Hematopoietic multipotent progenitor cell treated with erythropoietin and hydrocortisone succinate and interleukin-3 and kit ligand, for 15 days (in vitro differentiated cells): ENCODE measurements around the gene RND3.
A peak's percentile ranks its signal among the peaks of the same experiment; 100 is the strongest.

ENCODE experiments used
- DNase-seq: peaks from one replicate; pipeline ENCODE4 v3.0.0-alpha.2; 2015; ENCODE audit warnings: low spot score

Gene RND3

DNA sequence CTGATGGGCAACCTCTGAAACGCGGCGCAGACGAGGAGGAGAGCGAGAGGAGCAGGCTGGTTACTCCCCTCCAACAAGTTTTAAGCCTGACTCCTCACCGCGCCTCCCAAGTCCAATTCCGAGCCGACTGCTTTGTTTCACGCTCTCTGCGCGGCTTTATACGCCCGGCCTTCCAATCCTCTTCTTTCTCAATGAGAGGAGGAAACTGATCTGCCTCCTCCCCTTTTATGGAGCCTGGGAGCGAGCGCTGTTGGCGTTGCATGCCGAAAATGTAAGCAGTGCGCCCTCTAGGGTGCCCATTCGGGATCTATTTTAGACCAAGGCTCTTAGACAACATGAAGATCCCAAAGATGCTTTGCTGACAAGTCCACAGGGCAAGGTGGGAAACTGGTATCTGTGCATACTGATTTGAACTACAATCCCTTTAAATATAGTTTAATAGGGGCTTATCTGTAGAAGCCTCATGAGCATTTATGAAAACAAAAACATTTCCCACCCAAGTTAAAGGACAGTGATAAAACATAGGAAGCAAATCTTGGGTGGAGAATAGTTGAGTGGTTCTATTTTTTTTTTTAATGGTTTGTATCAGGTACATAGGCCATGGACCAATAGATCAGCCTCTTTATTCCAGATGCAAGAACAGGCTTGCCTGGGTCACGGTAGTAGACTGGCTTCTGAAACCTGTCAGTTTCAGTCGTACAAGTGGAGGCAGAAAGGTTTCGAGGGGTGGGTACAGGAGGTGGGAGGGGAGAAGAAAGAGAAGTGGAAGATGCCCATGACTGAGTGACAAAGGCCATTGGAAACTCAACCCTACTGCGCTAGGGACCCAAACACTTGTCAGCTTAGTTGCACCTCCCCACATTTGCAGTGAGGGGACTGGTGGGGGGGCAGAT, at the start of gene RND3:
Gene RND3 (minus strand): TSS at position 131 of the 893 bp plus-strand sequence. CDS start 250 bp downstream, outside the sequence.
- peak; percentile 4 for DNase-seq

GRCh38 chr2:150535176-150535575, 47.7 kb upstream of the RND3 start:
- no peak for DNase-seq

- DNase-seq = no peak
These were observed 45.4 kb upstream of the RND3 start for GRCh38 chr2:150532879-150533278.

GRCh38 chr2:150532020-150532419, 44.6 kb upstream of the RND3 start:
- no peak for DNase-seq

GRCh38 chr2:150531591-150531990, 44.1 kb upstream of the RND3 start:
- DNase-seq = no peak

DNA sequence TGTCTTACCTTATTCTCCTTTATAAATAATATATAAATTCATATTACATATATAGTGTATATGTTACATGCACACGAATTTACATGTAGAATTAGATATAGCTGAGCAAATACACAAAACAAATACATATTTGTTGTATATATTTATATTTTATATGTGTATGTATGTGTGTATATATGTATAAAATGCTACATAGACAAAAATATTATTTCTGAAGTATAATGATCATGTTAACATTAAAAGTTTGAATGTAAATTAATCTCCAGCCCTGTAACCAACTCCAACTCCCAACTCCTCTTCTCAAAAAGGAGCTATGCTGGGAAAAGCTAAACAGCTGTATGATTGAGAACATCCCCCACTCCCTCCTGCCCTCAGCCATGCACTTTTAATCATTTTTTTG, 42.7 kb upstream of the RND3 start:
- DNase-seq = no peak

DNA sequence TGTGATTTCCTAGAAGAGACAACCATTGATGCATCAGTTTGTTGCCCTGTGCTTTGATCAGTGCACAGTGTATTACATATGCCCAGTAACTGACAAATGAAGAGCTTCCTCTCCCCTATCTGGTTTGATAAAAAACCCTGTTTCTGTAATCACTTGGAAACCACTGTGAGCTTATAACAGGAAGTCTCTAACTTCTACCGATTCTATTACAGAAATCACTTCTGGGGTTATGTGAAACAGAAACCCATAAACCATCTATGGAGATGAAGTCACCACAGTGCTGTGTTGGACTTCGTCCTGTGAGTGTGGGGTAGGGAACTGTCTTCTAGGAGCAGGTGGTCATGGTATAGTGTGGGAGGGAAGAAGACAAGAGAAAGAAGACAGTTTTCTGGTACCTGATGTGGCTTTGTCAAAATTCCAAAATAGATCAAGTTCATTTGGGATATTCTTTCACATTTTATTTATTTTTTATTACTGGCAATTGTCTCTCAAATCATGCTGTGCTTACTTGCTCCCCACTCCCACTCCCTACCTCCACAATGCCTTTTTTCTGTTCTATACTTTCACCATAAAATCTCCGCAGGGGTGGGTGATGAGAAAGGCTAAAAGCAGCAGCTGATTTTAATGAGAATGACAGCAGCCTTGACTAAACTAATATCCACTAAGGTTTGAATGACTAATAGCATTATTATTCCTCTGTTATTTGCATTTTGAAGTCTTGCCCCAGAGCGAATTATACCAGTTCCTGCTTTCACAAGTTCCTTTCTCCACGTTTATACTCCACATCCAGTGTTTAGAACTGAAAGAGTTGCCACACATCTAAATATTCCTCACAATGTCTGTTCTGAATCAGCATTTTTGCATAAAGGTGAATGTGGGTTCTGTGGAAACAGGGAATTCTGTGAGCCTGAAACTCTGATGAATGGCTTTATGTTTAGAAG, 41.7 kb upstream of the RND3 start:
- DNase-seq = no peak

GRCh38 chr2:150526827-150527226, 39.4 kb upstream of the RND3 start:
- no peak for DNase-seq

- DNase-seq = no peak
These were observed 38.5 kb upstream of the RND3 start for GRCh38 chr2:150526006-150526405.

DNA sequence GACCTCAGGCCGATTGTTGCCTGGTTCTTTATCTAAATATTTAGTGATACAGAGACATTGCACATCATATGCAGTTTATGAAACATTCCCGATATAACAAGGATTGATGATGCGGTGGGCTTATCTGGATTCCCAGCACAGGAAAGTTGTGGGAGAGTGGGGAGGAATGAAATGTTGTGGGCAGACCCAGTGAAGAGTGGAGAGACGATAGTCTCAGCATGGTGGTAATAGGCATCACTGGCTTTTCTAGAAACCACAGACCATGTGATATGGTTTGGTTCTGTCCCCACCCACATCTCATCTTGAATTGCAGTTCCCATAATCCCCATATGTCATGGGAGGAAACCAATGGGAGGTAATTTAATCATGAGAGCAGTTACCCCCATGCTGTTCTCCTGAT, 34.8 kb upstream of the RND3 start:
- no peak for DNase-seq

DNA sequence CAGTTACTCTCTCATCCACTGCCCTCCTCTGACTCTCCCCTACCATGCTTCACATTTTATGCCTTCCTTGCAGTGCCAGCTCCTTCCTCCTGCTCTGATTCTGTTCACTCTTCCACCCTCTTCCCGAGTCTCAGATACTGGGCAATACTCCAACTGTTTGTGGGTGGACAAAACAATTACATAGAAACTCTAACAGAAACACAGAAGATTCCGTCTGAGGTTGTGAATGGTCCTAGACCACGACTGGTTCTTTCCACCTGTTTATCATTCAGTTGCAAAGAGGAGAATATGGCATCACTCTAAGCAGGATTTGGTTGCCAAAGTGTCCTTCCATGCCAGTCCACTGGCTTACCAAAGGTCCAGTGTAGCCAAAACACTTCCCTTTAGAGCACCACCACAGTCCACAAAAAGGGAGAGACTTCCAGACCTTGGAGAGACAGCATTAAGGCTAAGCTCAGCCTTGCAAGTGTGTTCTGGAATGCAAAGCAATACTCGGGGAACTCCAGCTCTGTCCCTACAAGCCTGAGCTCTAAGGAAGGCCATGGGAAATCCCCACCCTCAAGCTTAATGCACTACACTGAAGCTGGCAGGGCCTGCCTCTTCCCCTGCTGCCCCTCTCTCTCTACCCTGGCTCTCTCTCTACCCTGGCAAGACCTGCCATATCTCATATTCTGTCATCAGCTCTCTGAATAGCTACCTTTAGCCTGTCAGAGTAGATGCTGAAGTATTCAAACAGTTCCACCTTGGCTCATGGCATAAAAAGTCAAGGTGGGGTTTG, 33.6 kb upstream of the RND3 start:
- no peak for DNase-seq

DNA sequence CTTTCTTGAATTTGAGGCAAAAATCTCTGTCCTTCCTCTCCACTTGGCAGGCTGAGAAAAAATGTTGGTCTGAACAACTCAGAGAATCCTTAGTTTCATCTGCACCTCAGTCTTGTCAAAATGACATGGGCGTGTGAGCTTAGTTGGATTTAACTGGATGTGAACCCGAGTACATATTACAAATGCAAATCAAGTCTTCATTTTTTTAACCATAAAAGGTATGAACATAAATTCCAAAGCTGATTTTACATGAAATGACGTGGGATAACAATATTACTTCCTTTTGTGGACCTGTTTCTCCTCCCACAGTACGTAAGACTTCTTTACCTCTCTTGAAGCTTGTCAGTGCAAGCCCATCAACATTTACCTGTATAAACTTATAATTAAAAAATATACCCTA, 32.6 kb upstream of the RND3 start:
- DNase-seq = no peak

GRCh38 chr2:150517951-150518680, 30.6 kb upstream of the RND3 start:
- no peak for DNase-seq

DNA sequence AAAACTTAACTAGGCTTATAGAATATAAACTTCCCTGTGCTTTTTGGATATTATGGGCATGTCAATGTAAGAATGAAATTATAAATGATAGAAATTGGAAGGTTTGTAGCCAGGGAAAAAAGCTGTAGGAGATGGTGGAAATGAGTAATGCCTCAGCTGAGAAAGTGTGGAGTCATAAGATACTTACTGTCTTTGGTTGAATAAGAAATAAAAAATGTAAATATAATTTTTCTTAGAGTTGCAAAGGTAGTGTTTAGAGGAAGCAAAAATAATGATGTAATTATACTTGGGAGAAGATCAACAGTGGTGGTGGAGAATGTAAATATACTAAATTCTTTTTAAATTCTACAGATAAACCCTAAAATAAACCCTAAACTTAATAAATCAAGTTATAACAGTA, 26.2 kb upstream of the RND3 start:
- DNase-seq = no peak

- DNase-seq = no peak
These were observed 21.1 kb upstream of the RND3 start for GRCh38 chr2:150508497-150509137.

DNA sequence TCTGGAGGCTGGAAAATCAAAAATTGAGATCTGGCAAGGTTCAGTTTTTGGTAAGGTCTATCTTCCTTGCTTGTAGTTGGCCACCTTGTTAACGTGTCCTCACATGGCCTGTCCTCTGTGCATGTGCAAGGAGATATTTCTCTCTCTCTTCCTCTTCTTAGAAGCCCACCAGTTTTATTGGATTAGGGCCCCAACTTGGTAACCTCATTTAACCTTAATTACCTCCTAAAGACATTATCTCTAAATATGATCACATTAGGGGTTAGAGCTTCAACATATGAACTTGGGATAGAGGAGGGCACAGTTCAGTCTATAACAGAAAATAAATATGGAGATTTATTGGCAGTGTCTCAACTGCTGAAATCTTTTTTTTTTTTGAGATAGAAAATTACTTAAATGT, 19.6 kb upstream of the RND3 start:
- no peak for DNase-seq

DNA sequence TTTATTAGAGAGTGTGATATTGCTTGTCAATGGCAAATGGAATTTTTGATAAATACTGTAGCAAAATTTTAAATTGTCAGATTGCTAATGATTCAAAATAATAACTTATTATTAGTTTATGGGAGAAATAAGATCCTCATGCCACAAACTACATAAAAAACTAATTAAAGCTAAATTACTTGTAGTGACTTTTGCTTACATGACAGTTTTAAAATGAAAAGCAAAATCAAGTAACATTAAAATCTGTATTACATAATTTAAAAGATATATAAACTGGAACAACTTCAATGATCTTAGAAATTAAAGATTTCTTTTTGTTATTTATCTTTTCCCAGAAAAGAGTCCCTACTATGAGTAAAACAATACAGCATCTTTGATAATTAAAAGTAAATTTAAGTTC, 17.7 kb upstream of the RND3 start:
- no peak for DNase-seq

GRCh38 chr2:150495993-150496627, 8.6 kb upstream of the RND3 start:
- no peak for DNase-seq

GRCh38 chr2:150495001-150495400, 7.5 kb upstream of the RND3 start:
- no peak for DNase-seq

GRCh38 chr2:150494234-150494945, 6.9 kb upstream of the RND3 start:
- DNase-seq = no peak
